Fibroblast of villous mesenchyme (primary cell): ENCODE results near the gene FRY. TPM values are rescaled to one million over a fixed set of nuclear protein-coding genes. Genes with fewer than 3 reads are reported as not detected.
A peak's percentile ranks its signal among the peaks of the same experiment; 100 is the strongest.

Experiments used
- DNase-seq: peaks from one replicate; pipeline ENCODE4 v3.0.0-alpha.2; 2010; ENCODE audit warnings: low read depth
- H3K4me3 ChIP-seq: 2 replicates; pipeline ENCODE4 v1.5.1; 2011; ENCODE audit warnings: low read depth, mild to moderate bottlenecking, low read length
- CTCF ChIP-seq: IDR thresholded peaks from 2 replicates; pipeline ENCODE4 v1.5.1; 2012; ENCODE audit warnings: low read depth, mild to moderate bottlenecking, low read length; ENCODE audit not compliant: insufficient read depth
- total RNA-seq: library from RNA; depleted of rRNA; stranded (reverse); fragments of >200 nt; gene quantifications from 2 replicates; pipeline ENCODE4 v1.2.3, GENCODE V29; 2012

Gene FRY
- total RNA-seq, 1 donor, result 27.2 TPM

- no peak overlapping the region for H3K4me3 ChIP-seq
- TF ChIP-seq CTCF, result no peak
- no peak for DNase-seq
These were observed 249.5 kb downstream of the FRY start for GRCh38 chr13:32281096-32281495.

GRCh38 chr13:32282096-32282711 is 250.6 kb downstream of the FRY start:
- H3K4me3 ChIP-seq, result no peak overlapping the region
- no peak for DNase-seq
- TF ChIP-seq CTCF, result no peak

DNA sequence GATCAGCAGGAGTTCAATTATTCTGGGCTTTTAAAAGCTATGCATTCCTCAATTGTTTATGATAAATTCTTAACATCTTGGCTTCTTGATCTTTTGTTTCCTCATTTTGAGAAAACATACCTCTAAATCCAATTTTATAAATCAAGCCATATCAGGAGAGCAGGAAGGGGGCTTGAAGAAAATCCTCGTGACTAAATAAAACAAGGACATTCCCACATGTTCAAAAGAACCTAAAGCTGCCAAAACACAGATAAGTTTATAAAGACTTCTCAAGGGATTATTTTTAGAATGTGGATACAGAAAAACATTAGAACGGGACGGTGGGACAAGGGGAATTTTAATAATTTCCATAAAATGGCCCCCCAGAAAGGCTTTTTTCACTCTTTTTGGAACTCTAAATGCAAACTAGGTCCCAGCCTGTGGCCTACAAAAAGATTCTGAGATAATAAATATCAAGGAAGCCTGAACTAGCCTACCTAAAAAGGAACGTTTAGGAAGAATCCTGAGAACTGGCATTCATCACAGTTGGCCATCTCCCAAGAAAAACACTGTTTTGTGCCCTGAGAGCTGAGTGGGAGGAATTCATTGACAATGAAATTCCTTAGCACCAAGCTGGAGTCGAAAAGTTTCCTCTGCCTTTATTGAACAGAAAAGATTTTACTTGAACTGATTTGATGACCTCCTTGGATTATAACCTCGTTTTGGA is 253.5 kb downstream of the FRY start:
- TF ChIP-seq CTCF, result no peak
- DNase-seq, result peak; percentile 57
- H3K4me3 ChIP-seq, result no peak overlapping the region

- H3K4me3 ChIP-seq, result no peak overlapping the region
- no peak for DNase-seq
- TF ChIP-seq CTCF, result no peak
These were observed 254.0 kb downstream of the FRY start for GRCh38 chr13:32285633-32285965.

DNA sequence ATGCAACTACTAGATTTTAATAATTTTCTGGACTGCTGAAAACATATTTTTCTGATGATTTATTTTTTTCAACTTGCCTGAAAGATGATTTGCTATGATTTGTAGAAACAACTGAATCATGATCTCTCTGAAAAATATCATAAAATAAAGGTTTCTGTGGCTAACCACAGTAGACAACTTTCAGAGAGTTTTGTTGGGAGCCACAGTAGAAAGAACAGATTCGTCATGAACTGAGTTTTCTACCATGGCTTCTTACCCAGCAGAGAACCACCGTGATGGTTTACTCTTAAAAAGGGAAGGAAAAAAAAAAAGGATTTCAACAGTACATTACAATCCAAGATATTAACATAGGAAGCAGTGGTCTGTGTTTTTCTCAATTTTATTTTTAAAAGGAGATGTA is 265.6 kb downstream of the FRY start:
- H3K4me3 ChIP-seq, result no peak overlapping the region
- TF ChIP-seq CTCF, result no peak
- no peak for DNase-seq

GRCh38 chr13:32298695-32299094 is 267.1 kb downstream of the FRY start:
- TF ChIP-seq CTCF, result no peak
- no peak overlapping the region for H3K4me3 ChIP-seq
- no peak for DNase-seq

DNA sequence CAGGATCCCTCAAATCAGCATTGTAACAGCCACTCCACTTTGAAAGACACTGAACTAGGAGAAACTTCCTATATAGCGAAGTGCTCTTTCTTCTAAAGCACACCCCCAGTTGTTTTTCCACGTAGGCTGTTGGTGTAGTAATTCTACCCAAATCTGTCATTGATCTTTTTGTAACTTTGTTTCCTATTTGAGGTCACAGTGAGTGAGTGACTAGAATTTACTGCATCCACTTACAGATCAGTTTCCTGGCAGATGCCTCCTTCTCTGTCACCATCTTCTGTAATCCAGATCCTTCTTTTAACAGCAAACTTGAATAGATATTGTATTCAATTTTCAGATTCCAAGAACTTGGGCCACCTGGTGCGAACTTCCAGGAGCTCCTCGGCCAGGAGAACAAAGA is 268.3 kb downstream of the FRY start:
- H3K4me3 ChIP-seq, result no peak overlapping the region
- DNase-seq, result no peak
- no peak for TF ChIP-seq CTCF
